GM12872 (cell line): ENCODE measurements around the gene ARHGAP26.

ENCODE experiments used
- TF ChIP-seq, protein P1 (sequence below): IDR thresholded peaks from 3 replicates; pipeline ENCODE4 v1.5.1; 2011; ENCODE audit warnings: low read depth, mild to moderate bottlenecking, low read length, moderate library complexity; ENCODE audit not compliant: insufficient read depth

ARHGAP26 gene

DNA sequence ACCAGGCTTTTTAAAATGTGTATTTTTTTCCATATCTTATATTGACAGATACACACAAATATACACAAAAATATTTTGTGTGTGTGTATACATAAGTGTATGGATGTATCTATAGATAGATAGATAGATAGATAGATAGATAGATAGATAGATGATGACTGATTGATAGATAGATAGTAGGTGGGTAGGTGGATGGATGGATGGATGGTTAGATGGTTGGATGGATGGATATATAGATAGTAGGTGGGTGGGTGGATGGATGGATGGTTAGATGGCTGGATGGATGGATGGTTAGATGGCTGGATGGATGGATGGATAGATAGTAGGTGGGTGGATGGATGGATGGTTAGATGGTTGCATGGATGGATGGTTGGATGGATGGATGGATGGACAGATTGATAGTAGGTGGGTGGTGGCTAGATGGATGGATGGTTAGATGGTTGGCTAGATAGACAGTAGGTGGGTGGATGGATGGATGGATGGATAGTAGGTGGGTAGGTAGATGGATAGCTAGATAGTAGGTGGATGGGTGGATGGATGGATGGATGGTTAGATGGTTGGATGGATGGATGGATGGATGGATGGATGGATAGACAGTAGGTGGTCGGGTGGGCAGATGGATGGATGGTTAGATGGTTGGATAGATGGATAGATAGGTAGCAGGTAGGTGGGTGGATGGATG, 477.1 kb downstream of the ARHGAP26 start:
- TF ChIP-seq, protein P1, sequence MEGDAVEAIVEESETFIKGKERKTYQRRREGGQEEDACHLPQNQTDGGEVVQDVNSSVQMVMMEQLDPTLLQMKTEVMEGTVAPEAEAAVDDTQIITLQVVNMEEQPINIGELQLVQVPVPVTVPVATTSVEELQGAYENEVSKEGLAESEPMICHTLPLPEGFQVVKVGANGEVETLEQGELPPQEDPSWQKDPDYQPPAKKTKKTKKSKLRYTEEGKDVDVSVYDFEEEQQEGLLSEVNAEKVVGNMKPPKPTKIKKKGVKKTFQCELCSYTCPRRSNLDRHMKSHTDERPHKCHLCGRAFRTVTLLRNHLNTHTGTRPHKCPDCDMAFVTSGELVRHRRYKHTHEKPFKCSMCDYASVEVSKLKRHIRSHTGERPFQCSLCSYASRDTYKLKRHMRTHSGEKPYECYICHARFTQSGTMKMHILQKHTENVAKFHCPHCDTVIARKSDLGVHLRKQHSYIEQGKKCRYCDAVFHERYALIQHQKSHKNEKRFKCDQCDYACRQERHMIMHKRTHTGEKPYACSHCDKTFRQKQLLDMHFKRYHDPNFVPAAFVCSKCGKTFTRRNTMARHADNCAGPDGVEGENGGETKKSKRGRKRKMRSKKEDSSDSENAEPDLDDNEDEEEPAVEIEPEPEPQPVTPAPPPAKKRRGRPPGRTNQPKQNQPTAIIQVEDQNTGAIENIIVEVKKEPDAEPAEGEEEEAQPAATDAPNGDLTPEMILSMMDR, result no peak

DNA sequence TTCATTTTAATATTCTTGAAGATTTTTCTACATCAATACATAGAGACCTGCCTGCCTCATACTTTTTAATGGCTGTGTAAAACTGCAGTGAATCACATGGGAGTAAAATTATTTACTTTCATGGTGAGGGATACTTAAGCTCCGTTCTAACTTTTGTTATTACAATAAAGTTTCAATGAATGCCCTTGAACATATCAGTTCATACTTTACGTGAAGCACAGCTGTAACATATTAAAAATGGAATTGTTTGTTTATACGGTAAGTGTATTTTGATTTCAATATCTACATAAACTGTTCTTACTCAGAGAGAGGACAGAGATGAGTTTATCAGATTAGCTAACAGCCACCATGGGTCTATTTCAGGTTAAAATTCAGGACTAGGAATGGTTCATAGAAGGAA, 478.2 kb downstream of the ARHGAP26 start:
- TF ChIP-seq, protein P1, result no peak

DNA sequence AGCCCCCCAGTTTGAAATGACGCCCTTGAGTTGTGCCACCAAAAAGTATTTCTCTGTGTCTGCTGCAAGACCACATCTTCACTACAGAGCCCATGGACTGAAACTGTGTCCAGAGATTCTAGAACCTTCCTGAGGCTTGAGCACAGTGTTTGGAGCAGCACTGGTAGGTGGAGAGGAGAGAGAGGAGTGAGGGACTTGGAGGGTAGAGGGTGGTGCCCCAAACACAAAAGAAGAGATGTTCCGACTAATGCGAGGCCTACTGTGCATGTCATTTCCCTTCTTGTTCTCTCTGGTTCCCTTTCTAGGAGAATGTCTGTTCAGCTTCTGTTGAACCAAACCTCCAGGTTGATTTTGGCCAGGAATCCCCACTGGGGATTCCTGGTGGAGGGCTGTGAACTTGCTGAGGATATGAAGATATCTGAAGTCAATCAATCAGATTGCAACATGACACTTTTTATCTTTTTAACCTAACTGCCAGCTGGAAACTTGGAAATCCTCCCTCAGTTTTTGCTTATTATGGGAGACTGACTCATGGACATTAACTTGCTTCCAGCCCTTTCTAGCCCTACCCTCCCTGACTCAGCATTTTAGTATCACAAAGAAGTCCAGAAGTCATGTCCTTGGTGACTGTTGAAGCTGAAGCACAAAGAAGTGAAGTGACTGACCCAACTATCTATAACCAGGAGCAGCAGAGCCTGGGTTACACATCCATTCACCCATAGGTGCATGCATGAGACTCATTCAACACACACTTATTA, 478.8 kb downstream of the ARHGAP26 start:
- TF ChIP-seq, protein P1, result no peak

DNA sequence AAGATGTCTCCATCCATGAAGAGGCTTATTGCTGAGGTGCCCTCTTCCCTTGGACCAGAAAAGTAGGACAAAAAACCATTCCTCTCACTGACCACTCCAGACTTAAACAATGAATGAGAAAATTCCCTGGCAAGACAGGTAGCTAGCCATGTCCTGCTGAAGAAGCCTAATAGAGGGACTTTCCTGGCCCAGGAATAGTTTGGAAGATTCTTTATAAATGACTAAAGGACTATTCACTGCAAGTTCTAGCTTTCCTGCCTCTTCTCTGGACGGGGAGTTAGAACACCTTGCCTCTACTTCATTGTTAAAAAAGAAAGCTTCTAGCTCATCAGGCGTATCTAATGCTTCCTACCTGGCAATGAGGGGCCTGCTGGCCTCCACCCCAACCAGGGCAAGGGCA, 479.7 kb downstream of the ARHGAP26 start:
- TF ChIP-seq, protein P1, result no peak

DNA sequence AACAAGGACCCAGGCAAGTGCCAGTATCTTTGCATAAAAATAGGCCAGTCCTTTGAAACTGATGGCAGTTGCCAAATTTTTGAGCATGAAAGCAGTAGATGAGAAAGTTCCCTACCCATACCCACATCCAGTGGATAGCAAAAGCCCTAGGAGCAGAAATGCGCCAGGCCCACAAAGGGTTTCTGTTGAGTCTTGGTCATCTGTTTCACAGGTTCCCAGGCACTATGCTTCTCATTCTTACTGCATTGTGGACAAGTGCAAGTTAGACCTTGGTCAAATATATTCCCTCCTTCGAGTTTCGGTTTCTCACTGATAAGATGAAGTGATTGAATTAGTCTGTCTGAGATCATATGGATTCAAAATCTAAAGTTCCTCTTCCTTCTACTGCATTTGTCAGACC, 481.0 kb downstream of the ARHGAP26 start:
- TF ChIP-seq, protein P1, result no peak

DNA sequence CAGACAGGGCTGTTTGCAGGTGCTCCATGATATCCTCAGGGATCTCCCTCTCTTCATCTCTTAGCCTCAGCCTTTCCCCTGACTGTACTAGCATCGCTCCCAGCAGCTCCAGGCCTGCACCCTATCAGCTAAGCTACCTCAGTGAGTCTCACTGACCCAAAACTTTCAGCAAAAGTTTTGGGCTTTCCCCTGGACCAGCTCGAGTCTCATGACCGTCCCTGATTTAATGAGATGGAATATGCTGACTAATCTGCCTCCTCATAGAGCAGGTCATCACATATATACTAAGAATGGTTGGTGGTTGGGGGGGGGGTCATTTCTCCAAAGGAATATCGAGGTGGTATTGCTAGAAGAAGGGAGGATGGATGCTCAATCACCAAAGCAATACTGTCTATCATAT, 481.8 kb downstream of the ARHGAP26 start:
- TF ChIP-seq, protein P1, result no peak

DNA sequence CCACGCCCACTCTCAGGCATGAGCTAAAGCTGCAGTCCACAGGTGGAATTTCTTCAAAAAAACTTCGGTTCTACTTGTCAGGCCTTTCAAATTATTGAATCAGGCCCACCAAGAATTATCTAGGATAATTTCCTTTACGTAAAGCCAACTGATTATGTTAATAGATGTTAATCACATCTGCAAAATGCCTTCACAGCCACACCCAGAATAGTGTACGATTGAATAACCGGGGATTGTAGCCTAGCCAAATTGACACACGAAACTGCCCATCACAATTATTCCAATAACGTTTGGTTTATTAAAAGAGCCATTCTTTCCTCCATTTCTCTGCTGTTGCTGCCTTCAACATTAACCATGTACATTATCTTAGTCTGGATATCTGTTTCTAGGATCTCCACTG, 484.6 kb downstream of the ARHGAP26 start:
- TF ChIP-seq, protein P1, result no peak
